Hypothalamus (tissue), 51 donors: Measurements from ENCODE around the gene ZBTB16.

Experiments used
- DNase-seq, 51 donors: peaks; one replicate each; lab custom pipeline; 2025; lab: John Stamatoyannopoulos, UW

Gene ZBTB16

GRCh38 chr11:114174712-114175495, 115.4 kb downstream of the ZBTB16 start:
- DNase-seq = no peak

- DNase-seq = no peak
These were observed 116.2 kb downstream of the ZBTB16 start for GRCh38 chr11:114175706-114176105.

- DNase-seq = no peak
These were observed 116.8 kb downstream of the ZBTB16 start for GRCh38 chr11:114176321-114176720.

DNA sequence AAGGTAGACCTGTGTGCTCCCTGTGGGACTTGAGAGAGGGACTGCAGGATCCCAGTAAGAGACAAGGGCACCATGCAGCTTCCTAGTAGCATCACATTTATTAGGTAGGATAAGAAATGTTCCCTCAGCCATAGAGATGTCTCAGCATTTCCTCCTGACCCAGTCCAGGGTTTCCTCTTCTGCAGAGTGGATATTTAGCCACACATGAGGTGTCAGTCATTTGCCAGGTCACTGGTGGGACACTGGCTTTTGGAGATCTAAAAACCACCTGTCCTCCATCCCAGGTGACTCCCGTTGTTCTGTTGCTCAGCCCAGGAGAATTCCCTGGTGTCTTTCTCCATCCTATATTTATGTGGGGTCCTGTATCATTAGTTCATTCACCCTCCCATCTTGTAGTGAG, 119.1 kb downstream of the ZBTB16 start:
- no peak for DNase-seq

GRCh38 chr11:114179234-114179941, 119.9 kb downstream of the ZBTB16 start:
- DNase-seq = peak in 19 of 51 donors; percentile 17 to 76 (median 44)

- peak in 17 of 51 donors; percentile 22 to 64 (median 42) for DNase-seq
These were observed 121.0 kb downstream of the ZBTB16 start for GRCh38 chr11:114180301-114181055.

DNA sequence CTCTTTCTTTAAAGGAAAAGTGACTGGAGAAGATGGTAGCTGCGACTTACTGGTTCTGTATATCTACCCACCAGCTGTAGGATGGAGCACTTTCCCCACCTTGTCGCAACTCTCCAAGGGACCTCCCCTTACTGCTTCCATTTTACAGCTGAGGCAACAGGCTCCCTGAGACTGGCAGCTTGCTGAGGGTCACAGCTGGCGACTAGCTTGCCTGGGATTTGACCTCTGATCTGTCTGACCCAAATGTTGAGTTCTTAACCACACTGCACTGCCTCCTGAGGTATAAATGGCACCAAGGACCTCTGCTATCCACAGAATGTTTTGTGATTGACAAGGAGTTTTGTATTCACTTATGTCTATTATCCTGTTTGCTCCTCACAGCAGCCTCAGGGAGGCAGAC, 121.7 kb downstream of the ZBTB16 start:
- no peak for DNase-seq

GRCh38 chr11:114181752-114182151, 122.2 kb downstream of the ZBTB16 start:
- DNase-seq = no peak

DNA sequence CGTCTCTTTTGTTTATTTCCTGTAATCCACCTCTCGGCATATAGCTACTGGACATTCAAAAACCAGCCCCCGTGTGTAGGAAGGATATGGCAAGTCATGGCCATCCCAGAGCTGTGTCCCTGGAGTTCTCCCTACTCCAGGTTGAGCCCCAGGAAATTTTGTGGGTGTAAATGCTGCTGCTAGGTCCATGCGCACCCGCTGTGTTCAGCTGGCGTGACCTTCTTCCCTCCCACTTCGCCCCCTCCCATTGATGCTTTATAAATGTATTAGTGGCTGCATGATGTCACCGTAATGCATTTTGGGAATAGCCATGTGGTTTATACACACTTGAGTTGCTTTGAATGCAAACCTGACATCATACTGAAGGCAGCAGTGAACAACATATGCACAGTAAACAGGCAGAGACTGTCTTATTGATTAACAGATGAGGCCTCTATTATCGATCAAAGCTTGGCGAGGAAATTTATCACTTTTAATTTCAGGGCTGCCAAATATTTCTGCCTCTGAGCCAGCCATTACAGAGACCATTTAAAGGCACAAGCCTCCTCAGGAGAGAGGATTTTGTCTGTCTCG, 123.0 kb downstream of the ZBTB16 start:
- DNase-seq = no peak

- peak in 2 of 51 donors; percentile 16 to 64 for DNase-seq
These were observed 123.6 kb downstream of the ZBTB16 start for GRCh38 chr11:114183044-114183511.

DNA sequence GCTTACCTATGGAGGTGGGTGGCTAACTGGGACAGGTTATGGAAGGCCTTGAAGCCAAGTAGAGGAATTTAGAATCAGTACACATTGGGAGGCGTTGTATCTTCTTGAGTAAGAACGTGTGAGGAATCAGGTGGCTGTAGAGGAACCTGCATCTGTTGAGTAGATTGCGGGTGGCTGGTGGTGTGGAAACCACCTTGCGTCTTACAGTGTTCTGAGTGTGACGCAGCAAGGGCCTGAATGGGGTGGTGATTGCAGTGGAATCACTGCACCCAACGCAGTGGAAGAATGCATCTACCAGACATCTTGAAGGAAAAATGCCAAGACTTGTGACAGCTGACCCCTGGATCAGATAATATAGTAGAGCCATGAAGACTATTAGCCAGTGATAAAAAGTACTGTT, 125.9 kb downstream of the ZBTB16 start:
- DNase-seq = no peak

GRCh38 chr11:114187173-114187572, 127.7 kb downstream of the ZBTB16 start:
- DNase-seq = no peak

DNA sequence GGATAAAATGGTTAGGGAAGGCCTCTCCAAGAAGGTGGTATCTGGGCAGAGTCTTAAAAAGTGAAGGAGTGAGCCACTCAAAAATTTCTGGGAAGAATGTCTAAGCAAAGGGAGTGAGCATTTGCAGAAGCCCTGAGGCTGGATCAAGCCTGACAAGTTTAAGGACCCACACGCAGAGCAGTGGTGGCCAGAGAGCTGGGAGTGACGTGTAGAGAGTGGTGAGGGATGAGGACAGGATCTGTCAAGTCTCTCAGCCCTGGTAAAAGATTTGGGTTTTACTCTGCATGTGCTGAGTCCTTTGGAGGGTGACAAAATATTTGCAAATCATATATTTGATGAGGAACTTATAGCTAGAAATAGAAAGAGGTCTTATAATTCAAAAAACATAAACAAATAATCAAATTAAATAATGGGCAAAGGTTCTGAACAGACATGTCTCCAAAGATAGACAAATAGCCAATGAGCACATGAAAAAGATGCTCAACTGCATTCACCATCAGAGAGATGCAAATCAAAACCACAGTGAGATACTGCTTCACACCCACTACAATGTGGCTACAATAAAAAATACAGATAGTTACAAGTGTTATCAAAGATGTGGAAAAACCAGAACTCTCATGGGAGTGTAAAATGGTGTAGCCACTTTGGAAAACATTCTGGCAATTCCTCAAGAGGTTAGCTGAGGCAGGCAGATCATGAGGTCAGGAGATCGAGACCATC, 129.5 kb downstream of the ZBTB16 start:
- DNase-seq = no peak

- DNase-seq = no peak
These were observed 131.1 kb downstream of the ZBTB16 start for GRCh38 chr11:114190630-114191029.

DNA sequence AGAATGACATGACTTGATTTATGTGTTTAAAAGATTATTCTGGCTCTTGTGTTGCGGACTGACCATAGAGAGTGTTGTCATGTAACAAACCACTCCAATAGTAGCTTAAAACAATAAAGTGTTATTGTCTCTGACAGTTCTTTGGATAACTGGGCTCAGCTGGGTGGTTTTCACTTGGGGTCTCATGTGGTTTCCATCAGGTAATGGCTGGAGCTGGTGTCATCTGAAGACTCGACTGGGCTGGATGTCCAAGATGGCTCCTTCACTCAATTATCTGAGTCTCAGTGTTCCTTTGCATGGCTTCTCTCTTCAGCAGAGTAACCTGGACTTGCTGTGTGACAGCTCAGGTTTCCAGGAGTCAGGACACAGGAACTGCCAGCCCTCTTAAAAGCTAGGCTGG, 132.4 kb downstream of the ZBTB16 start:
- DNase-seq = no peak

DNA sequence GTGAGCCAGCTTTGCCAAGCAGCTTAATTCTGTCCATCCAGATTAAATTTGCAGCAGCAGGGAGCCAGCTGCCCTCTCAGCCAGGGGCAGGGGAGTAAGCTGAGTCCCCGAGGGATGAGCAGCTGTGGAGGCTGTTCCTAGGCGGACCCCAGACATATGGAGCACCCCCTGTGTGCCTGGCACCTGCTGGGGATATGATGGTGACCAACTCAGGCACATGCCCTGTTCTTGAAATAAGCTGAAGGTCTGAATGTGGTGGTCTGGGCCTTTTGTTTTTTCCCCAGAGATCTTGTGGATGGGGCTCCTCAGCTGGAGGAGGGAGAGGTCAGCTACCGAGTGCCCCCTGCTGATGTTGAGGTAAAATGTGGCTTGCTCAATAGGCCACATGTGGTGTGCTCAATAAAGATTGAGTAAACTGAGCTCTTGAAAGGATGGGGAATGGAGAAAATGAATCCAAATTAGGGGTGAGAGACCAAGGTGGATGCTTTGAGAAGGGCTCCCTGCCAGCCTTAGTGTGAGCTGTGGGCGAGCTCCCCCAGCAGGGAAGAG, 133.4 kb downstream of the ZBTB16 start:
- DNase-seq = peak in 1 of 51 donors; percentile 7

DNA sequence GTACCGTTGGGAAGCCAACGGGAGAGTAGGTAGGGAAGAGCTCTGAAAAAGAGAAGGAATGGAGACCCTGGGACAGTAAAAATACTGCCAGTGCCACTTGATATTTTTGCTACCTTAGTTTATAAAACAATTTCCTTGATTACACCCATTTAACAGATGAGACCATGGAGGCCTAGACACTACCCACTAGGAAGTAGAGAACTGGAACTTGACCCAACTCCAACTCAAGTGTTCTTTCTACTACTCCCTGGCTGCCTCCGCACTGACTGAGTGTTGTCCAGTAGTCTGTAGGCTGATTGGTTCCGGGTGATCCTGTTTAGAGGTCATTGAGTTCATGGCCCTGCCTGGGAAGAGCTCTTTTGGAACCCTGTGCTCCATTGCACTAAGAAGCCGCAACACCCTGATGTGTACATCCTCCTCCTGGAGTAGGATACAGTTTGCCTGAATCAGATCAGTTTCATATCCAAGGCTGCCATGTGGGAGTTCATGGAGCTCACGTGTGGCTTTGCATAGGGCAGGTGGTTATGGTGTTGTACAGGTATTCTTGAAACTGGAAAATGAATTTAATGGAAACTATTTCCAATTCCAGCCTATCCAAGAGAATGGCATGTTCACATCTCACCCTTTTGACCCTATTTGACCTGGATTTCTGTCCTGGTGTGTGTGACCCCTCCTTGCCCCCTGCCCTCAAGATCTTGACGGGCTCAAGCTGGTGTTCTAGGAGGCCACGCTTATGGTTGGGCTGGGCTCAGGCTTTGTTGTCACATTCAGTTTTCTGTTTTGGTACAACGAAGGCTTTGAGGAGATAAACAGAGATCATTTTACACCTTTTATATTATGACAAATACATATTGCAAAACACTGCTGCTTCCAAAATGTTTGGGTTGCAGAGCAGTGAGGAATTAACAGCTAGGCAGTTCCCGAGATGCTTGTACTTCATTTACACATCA, 134.5 kb downstream of the ZBTB16 start:
- no peak for DNase-seq

DNA sequence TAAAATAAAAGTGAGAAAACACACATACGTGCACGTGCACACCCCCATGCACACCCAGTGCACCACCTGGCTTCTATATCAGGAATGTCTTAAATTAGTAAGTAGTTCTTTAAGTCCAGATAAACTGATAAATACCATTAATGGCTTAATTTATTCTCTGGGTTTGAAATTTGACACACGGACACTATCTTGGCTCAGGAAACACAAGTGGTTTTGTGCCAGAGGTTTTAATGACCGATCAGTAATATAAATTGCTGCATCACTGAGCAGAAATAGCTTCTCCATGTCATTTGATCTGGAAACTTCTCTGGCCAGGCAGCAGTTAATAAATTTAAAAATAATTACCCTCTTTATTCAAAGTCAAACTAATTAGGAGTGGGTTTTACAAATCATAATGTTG, 135.2 kb downstream of the ZBTB16 start:
- no peak for DNase-seq

DNA sequence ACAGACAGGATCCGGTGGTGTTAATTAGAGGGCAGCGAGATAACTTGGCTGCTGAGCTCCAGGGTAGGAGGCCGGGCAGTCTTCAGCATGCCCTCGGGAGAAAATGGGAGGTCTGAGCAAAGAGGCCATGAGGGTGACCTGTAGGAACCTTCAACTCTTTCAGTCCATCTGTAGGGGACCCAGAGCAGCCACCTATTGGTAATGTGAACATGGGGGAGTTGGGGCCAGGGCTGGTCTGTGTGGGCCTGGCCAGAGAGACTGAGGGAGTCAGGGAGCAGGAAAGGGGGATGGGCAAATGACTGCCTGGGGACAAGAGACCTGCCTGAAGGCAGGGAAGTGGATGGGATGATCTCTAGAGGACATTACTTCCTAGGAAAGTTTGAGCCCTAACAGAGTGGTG, 135.6 kb downstream of the ZBTB16 start:
- no peak for DNase-seq
